NCI-H1694 treated with DMSO at 0.1 percent for 48 hours (cell line): ENCODE measurements around the gene PUSL1.
A peak's percentile ranks its signal among the peaks of the same experiment; 100 is the strongest.

Experiments
- DNase-seq: peaks from one replicate; lab custom pipeline; 2025; lab: John Stamatoyannopoulos, UW

Gene PUSL1, protein sequence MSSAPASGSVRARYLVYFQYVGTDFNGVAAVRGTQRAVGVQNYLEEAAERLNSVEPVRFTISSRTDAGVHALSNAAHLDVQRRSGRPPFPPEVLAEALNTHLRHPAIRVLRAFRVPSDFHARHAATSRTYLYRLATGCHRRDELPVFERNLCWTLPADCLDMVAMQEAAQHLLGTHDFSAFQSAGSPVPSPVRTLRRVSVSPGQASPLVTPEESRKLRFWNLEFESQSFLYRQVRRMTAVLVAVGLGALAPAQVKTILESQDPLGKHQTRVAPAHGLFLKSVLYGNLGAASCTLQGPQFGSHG

GRCh38 chr1:1307923-1308755 lies at the start of gene PUSL1, which contains the start of gene ACAP3:
Gene PUSL1 (plus strand): TSS chr1:1308597. CDS start chr1:1308644, 47 bp downstream.
Gene ACAP3 (minus strand): TSS chr1:1307930. CDS start chr1:1307815, 115 bp downstream.
- peak; percentile 74 for DNase-seq

DNA sequence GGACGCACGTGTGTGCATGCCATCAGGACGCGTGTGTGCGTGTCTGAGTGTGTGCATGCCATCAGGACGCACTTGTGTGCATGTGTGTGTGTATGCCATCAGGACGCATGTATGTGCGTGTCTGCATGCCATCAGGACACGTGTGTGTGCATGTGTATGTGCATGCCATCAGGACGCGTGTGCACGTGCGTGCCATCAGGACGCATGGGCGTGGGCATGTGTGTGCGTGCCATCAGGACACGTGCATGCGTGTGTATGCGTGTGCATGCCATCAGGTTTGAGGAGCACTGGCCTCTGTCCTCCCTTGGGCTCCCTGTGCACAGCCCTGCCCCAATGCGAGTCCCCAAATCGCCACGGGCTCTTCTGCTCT lies 49.3 kb upstream of the PUSL1 start:
- DNase-seq, result no peak

- no peak for DNase-seq
These were observed 48.9 kb upstream of the PUSL1 start for GRCh38 chr1:1259540-1259939.

DNA sequence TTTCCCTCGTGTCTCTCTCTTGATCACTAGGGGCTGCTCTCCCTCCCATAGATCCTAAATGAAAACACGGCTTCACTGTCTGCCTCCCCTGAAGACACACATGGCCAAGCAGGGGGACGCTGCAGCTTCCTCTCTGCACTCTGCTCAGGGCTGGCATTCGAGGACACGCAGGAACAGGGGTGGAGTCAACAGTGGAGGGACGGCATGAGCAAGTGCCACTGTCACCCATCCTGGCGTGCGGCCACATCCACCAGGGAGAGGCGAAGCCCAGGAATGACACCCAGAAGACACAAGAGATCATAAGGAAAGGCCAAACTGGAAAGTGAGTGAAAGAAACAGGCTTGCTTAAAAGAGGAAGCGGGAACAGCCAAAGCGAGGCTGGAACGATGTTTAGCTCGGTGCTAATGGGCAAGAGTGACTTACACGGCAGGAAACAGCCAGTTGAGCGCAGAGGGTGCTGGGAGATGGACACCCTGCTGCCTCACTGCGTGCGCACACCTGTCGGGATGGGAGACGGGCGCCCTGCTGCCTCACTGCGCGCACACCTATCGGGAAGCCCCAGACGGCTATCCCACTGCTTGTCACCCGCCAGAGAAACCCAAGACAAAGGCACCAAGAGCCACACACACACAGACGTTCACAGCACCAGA lies 48.3 kb upstream of the PUSL1 start:
- no peak for DNase-seq

- DNase-seq, result no peak
These were observed 47.4 kb upstream of the PUSL1 start for GRCh38 chr1:1260843-1261560.

- DNase-seq, result no peak
These were observed 46.3 kb upstream of the PUSL1 start for GRCh38 chr1:1262071-1262470.

GRCh38 chr1:1262758-1263157 lies 45.6 kb upstream of the PUSL1 start:
- DNase-seq, result no peak

DNA sequence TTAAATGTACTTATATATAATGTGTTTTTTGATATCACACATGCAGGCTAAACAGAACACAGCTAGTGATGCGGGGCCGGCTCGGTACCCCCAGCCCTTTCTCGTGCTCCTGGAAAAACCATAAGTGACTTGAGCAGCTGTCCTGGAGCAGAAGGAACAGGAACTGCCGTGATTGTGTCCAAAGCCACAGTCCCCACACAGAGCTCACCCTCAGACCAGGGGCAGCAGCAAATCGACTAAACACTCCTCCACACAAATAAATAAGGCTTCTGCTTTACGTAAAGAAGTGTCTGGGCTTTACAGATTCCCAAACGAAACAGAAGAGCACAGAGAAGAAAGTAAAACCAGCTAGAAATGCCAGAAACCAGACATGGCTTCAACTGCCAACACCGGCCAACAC lies 44.4 kb upstream of the PUSL1 start:
- no peak for DNase-seq

DNA sequence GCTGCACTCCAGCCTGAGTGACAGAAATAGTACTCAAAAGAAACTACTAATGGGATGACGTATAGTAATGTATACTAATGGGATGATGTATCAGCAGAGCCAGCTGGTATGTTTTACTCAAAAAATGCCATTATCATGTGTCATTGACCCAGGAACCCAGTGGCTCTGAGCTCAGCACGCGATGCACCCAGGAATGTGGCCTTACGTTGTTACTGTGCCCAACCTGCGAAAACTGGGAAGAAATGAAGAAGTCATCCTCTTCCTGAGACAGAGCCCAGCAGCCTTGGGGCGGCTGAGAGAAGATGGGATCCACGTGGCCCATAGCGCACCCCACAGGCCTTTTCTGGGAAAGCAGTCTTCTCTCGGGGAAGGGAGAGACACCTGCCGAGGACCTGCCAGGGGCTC lies 43.5 kb upstream of the PUSL1 start:
- no peak for DNase-seq

DNA sequence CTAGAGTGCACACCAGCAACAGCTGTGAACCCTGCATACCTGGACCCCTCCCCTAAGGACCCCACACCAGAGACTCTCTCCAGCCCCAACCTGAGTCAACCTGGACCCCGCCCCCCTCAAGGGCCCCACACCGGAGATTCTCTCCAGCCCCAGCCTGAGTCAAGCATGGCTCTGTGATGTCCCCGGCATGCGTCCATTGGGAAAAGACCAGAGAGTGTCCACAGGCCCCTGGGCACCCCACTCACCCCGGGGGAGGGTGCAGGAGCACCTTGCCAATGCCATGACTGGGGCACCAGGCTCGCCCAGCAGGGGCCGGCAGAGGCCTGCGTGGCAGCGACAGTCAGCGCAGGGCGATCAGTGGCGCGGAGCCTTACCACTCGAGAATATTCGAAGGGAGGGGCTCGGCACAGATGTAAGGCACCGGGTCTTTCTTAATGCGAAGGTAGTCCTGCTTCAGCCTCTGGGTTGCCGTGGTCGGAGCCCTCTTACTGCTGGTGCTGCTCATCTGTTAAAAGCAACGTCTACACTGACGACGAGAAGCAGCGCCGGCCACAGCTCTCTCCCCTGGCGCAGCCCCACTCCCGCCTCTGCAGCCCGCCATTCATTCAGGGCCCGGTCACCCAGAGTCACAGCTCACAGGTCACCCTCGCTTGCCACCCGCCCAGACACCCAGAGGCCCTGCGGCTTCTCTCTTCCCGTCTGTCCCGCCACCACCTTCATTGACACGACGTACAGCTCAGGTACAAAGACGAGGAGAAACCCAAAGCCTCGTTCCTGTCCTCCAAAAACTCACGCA lies 40.7 kb upstream of the PUSL1 start:
- no peak for DNase-seq

DNA sequence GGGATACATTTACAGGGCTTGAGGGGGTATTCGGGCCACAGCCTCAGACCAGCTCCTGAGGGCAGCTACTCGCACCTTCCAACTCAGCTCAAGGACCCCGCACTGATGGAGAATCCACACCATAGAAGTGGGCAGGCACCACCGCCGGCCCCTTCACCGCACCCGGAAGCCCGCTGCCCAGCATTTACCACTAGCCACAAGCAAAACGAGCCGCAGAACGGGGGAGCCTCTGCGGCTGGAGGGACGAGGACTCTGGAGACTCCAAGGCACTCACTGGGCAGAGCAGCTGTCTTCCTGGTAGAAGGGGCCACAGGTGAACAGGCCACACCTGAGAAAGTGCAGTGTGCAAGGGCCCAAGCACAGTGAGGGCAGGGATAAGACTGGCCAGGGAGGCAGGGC lies 40.1 kb upstream of the PUSL1 start:
- no peak for DNase-seq

GRCh38 chr1:1270813-1271212 lies 37.6 kb upstream of the PUSL1 start:
- no peak for DNase-seq

GRCh38 chr1:1272341-1273208 lies 35.8 kb upstream of the PUSL1 start:
- DNase-seq, result no peak

DNA sequence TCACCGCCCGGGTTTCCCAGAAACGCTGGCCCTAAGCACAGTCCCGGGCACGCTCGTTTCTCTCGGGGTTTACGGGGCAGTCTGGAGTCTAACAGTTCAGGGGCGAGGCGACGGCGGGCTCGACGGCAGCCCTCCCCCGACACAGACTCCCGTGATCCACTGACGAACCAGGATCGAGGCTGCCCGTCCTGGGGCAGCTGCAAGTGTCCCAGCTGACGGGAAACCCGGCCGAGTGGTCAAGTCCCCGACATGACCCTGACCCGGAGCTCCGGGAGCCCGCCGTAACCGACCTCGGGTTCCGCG lies 35.2 kb upstream of the PUSL1 start:
- DNase-seq, result no peak

- DNase-seq, result peak; percentile 55
These were observed 34.7 kb upstream of the PUSL1 start, which contains the start of gene UBE2J2 for GRCh38 chr1:1273512-1274298. Gene UBE2J2 (minus strand): TSS chr1:1273854. CDS start chr1:1267992, 5,862 bp downstream.

DNA sequence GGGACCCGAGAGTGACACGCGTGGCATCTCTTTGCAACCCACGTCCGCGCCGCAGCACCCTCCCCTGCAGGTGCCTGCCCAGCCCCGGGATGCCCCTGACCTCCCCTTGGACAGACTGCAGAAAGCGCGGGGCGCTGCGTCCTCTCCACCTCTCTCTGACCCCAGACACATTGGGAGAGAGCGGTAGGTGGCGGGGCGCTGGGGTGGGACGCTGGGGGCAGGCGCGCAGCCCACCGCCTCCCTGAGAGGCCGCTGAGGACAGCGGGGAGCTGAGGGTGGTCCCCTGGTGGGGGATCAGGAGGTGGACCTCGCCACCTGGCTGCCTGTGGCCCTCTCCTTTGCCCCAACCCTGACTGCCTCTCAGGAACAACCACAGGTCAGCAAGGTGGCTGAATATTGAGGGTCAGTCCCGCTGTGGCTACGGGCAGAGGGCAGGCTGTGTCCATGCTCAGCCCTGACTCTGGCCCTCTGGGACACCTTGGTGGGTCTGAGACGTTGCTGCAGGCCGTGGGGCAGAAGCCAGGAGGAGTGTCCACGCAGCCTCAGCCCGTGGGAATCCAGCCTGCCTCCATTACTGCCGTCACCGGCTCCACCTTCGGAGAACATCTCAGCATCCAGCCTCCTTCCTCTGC lies 34.0 kb upstream of the PUSL1 start:
- no peak for DNase-seq

DNA sequence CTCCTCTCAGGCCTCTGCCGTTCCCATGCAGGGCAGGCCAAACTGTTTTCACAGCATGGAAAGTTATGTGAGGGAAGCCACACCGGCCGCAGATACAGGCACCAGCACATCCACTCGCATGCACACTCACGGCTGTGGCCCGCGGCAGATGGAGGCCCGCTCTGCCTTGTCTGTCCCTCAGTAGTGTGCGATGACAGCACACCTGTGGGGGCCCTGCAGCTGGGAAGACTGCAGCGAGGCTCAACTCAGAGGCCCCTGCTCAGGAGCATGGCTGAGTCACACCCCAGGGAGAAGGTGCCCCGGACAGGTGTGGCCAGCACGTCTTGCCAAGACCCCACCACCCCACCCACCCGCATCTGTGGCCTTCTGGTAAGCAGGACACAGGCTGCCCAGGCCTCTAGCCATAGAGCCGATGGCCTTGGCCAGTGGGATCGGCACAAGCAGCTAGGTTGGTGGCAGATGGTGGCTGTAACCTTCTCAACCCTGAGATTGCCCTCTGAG lies 33.4 kb upstream of the PUSL1 start:
- no peak for DNase-seq

GRCh38 chr1:1275836-1276235 lies 32.6 kb upstream of the PUSL1 start:
- DNase-seq, result no peak

GRCh38 chr1:1278620-1279019 lies 29.8 kb upstream of the PUSL1 start:
- no peak for DNase-seq
